IMR-90 (cell line): Measurements from ENCODE around the gene RNF213.

Source experiments
- ELK1 ChIP-seq: fragments of 150-350 bp; IDR thresholded peaks from 2 replicates; pipeline ENCODE4 v1.6.1; 2016; ENCODE audit warnings: low read depth, mild to moderate bottlenecking, low read length, moderate library complexity, borderline replicate concordance
- MAZ ChIP-seq: IDR thresholded peaks from 2 replicates; pipeline ENCODE4 v1.6.1; 2012; ENCODE audit warnings: low read depth, mild to moderate bottlenecking, low read length, improper control_type of control experiment, moderate library complexity, borderline replicate concordance
- MXI1 ChIP-seq: IDR thresholded peaks from 2 replicates; pipeline ENCODE4 v1.6.1; 2012; ENCODE audit warnings: low read depth, mild to moderate bottlenecking, low read length, moderate library complexity, borderline replicate concordance
- USF2 ChIP-seq: fragments of 150-350 bp; IDR thresholded peaks from 2 replicates; pipeline ENCODE4 v1.6.1; 2017; ENCODE audit warnings: mild to moderate bottlenecking, antibody characterized with exemption, low read length, low read depth
- TF ChIP-seq, protein P1 (sequence below): conservative IDR thresholded peaks from 2 replicates; pipeline ENCODE4 v1.5.1; 2012; ENCODE audit warnings: mild to moderate bottlenecking, low read depth, low read length, improper control_type of control experiment

GRCh38 chr17:80213643-80213975 lies 47.0 kb upstream of the RNF213 start:
- TF ChIP-seq, protein P1, sequence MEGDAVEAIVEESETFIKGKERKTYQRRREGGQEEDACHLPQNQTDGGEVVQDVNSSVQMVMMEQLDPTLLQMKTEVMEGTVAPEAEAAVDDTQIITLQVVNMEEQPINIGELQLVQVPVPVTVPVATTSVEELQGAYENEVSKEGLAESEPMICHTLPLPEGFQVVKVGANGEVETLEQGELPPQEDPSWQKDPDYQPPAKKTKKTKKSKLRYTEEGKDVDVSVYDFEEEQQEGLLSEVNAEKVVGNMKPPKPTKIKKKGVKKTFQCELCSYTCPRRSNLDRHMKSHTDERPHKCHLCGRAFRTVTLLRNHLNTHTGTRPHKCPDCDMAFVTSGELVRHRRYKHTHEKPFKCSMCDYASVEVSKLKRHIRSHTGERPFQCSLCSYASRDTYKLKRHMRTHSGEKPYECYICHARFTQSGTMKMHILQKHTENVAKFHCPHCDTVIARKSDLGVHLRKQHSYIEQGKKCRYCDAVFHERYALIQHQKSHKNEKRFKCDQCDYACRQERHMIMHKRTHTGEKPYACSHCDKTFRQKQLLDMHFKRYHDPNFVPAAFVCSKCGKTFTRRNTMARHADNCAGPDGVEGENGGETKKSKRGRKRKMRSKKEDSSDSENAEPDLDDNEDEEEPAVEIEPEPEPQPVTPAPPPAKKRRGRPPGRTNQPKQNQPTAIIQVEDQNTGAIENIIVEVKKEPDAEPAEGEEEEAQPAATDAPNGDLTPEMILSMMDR, result no peak
- TF ChIP-seq MAZ, result no peak
- TF ChIP-seq USF2, result no peak
- TF ChIP-seq MXI1, result no peak
- no peak for TF ChIP-seq ELK1
